HG02588 (cell line): ENCODE results near the gene ZNF609.
A peak's percentile ranks its signal among the peaks of the same experiment; 100 is the strongest.

Experiments
- ATAC-seq: cut with Tn5 transposase; IDR thresholded peaks from one replicate; pipeline ENCODE4 v1.9.1; 2021; ENCODE audit warnings: mild to moderate bottlenecking, moderate library complexity; ENCODE audit not compliant: unreplicated experiment

ZNF609 gene

GRCh38 chr15:64460206-64460723 lies at the start of gene ZNF609:
ZNF609 (plus strand) TSS chr15:64460578; CDS start chr15:64499420, 38,842 bp downstream.
- ATAC-seq, result peak; percentile 53

DNA sequence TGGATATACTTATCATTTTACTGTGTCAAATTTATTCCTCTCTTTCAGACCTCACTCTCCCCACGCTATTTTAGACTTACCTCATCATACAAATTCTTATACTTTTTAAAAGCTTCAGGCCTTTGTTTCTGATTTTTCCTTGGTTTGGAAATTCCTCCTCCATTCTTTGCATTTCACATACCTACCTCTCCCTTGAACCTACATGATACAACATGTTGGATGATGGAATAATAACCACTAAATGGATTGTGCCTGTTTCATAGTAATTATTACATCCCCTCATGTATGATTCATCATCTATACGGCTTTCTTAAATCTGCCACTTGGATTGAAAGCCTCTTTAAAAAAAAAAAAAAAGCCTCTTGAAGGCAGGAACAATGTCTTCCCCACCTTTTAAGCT lies 48.2 kb upstream of the ZNF609 start:
- ATAC-seq, result no peak

GRCh38 chr15:64422697-64423096 lies 37.7 kb upstream of the ZNF609 start:
- ATAC-seq, result no peak

DNA sequence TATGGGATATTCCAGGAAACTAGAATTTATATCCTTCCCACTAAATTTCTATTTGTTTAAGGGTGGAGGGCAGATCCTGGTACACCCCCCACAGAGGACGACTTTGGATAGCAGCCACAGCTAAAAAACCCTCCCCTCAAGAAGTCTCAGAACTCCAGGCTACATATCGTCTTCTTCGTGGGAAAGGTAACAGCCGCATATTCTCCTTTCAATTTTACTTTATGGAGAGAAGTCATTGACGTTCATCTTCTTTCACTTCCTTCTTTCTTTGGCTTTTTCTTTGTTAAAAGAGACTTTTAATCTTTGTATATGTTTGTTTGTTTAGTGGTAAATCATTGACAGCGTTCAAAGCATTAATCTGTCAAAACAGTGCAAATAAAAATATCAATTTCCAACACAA lies 36.4 kb upstream of the ZNF609 start:
- no peak for ATAC-seq

DNA sequence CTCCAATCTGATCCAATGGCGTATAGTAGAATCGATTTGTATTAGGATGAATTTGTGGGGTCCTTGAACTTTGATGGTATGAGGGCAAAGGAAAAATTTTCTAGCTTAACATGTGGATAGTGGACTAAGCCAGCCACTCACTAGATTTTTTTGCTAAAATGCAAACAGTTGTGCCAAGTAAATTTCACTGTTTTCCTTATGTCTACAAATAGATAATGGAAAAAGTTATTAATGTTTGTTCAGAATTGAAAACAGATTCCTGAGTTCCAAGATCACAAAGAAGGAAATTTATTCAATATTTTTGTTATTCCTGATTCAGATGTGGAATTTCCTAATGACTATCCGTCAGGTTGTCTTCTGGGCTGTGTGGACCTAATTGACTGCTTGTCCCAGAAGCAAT lies 35.2 kb upstream of the ZNF609 start:
- ATAC-seq, result no peak

- ATAC-seq, result no peak
Measured at GRCh38 chr15:64426845-64427465, 33.4 kb upstream of the ZNF609 start.

DNA sequence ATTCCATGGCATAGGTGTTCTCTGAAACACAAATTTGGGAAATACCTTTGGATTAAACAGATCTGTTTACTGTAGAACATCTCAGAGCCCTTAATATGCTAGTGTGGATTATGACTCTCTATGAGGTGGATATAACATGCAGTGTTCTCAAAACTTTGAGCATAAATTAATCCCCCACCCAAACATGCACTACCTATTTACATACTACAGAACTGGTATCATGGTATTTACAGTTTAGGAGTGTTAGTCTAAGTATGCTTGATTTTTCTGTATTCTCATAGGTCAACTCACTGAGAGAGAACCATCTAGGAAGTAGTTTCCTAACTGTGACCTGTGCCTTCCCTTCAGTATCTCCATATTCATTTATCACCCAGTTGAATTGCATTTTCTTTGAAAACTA lies 30.9 kb upstream of the ZNF609 start:
- no peak for ATAC-seq

DNA sequence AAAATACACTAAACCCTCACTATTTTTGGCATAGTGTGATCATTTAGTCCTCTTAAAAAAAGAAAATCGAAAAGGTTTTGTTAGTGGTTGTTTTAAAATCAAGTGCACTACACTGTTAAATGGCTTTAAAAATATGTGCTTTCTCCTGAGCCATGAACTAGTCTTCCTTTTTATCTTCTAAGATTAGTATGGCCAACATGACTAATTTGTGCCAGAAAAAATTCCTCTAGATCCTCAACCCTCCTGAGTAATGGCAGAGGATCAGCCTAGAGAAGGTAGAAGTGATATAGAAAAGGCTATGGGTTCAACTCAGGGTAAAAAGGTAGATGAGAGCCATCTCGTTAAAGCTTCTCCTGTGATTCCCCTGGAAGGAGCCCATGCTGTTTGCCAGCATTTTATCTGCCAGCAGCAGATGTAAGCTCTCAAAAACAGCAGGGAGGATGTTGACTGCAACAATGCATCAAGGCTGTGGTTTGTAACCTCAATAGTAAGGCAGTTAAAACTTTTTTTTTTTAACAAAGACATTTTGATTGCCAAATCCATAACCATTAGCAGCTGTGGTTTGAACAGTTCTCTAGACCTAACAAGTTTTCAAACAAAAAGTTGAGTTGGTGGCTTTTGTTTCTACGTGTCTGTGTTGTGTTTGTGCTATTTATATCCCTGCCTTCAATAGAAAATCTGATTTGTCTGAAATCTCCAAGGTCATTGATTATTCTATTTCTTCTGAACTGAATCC lies 30.2 kb upstream of the ZNF609 start:
- no peak for ATAC-seq

- ATAC-seq, result no peak
Measured at GRCh38 chr15:64437982-64438381, 22.4 kb upstream of the ZNF609 start.

DNA sequence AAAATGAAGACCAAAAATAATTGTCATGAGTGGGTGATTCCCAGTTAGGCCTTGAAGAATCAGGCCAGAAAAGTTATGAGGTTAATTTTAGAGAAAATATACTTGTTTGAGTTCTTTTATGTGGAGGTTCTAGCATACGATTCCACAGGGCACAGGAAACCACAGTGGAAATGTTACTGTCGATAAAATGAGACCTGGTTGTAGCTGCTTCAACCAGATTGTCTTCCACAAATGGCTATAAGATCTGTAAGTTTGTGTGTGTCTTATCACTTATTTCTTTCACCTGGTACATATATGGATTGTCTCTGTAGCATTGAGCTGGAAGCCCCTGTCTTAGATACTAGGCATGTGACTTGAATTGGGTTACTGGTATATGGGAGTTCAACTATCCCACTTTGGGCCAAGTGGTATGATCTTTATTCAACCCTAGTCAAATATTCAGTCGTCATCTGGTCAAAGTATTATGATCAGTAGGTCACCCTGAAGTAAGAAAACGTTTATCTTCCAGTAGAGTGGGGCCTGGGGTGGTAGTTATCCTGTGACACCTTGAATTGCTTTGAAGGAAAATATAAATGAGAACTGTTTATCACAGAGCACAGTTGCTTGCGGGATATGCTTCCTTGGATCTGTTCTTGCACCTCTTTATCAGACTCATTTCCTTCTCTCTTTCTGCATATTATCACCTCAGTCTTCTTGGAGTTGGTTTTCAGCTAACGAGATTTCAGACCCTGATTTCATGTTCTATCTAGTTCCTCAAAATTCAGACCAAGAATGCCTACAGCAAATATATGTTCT lies 21.5 kb upstream of the ZNF609 start:
- ATAC-seq, result no peak

- no peak for ATAC-seq
Measured at GRCh38 chr15:64441852-64442251, 18.5 kb upstream of the ZNF609 start.

DNA sequence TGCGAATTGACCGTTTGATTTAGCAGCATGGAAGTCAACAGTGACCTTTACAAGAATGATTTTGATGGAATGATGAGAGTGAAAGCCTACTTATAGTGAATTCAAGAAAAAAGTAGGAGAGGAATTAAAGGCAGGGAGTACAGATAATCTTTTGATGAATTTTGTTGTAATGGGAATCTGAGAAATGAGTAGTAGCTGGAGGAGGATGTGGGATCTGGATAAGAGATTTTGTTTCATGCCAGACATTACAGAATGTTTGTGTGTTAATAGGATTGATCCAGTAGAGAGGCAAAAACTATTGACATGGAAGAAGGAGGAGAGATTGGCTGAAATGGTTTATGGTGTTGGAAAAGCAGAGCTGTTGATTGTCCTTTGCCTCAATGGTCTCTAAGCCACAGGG lies 17.4 kb upstream of the ZNF609 start:
- ATAC-seq, result no peak

DNA sequence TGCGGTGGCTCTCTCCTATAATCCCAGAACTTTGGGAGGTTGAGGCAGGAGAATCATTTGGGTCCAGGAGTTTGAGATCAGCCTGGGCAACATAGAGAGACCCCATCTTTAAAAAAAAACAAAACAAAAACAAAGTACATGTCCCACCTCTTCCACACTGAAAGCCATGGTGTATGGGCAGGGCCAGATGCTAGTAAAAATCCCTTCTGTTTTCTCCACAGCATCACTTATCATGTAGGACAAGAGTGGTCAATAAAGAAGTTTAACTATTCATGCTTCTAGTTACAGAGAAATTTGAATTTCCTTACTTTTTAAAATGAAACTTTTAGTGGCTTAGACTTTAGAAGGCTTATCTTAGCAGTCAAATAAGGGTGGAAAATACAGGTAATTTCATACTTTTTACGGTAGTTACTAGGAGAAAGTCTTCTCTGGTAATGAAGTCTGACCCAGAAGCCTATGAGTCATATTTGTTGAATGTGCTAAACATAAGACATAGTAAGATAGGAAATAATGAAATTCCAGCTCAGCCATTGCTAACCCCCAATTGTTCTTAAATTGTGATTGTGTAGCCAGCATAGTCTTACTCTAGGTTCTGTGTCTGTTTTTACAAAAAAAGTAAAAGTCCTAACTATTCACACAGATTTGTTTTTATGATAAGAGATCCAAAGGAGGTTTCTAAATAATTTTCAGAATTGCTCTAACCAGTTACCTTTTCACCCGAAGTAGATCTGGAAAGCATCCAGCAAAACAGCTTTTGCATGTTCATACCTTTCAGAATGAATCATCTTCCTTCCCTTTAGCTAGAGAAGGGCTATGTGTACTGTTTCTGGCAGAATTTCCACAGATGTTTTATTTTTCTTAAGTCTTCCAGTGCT lies 16.4 kb upstream of the ZNF609 start:
- ATAC-seq, result peak; percentile 54

DNA sequence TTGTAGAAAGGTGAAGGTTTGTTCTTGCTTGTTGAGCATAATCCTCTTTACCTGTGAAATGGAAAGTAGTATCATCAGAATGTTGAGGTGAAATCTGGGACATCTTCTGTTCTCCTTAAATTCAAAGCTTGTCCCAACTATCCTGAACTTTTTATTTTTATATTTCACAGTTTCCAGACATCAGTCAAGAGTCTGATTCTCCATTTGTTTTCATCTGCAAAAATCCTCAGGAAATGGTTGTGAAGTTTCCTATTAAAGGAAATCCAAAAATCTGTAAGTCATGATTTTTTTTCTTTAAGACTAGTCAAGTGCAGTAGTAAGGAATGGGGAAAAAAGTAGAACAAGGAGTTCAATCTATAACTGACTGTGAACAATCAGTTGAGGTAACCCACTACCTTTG lies 15.5 kb upstream of the ZNF609 start:
- no peak for ATAC-seq

DNA sequence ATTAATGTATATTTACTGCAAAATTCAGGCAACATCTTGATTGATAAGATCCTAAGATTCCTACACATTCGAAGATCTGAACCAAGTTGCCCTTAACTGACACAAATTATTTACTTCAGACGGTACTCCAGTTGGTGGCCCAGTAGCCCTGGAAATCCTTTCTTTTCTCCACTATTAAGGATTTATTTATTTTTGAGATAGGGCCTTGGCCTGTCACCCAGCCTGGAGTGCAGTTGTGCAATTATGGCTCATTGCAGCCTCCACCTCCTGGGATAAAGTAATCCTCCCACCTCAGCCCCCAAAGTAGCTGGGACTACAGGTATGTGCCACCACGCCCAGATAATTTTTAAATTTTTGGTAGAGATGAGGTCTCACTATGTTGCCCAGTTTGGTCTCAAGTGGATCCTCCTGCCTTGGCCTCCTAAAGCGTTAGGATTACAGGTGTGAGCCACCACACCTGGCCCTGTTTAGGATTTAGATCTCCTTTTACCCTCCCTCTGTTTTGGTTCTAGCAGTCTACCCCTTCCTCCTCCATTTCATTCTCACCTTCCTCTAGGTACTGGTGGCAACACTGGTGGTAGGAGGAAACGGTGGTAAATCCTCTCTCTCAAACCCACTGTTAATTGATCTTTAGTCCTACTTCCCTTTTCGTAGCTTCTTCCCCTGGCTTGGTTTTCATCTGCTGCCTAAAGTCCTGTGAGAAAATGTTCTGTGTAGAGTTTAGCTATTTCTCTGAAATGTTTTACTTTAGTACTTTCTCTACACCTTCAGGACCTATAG lies 12.7 kb upstream of the ZNF609 start:
- no peak for ATAC-seq

DNA sequence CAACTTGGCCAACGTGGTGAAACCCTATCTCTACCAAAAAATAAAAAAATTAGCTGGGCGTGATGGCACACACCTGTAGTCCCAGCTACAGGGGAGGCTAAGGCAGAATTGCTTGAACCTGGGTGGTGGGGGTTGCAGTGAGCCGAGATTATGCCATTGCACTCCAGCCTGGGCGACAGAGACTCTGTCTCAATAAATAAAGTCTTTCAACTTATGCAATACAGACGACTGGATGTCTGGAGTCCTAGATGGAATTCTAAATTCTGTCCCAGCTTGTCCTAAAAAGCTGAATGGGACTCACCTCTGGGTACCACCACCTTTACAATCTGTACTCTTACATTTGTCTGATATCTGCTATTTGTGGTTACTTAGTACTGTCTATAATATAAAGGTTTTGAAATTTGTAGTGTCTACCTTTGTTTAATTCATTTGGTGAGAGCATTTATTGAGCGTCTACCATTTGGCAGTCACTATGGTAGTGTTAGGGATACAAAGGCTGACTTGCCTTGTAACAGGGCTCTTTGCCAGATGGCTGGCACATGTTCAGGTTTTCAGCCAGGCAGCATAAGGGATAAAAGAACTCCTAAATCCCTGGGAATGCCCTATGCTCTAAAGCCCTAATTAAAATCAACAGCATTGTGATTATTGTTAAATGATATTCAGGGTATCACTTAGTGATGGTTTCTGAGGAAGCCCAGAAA lies 7.2 kb upstream of the ZNF609 start:
- ATAC-seq, result no peak

- no peak for ATAC-seq
Measured at GRCh38 chr15:64453689-64454037, 6.7 kb upstream of the ZNF609 start.

DNA sequence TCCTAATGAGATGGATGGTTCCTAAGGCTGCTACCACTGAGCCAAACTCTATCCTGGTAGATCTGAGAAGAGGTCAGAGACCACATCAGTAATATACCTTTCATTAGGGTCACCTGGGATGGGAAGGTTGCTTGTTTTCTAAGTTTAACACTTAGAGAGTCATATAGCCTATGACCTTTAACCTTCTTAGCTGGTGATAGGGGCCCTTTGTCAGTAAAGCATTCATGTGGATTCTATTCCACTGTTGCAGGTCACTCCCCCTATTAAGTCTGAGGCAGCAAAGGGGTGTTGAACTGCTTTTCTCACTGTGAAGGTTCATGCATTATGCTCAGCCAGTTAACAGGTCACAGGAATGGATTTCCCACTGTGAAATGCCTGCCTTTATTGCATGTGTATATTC lies 6.1 kb upstream of the ZNF609 start:
- ATAC-seq, result no peak

GRCh38 chr15:64455961-64456371 lies 4.4 kb upstream of the ZNF609 start:
- no peak for ATAC-seq
